MM.1S (cell line): ENCODE data around the gene PRCC.

Source experiments
- DNase-seq: peaks from one replicate; pipeline ENCODE4 v3.0.0-alpha.2; 2015
- H2AFZ ChIP-seq: fragments of 300-600 bp; sonication (generic); 2 replicates; pipeline ENCODE4 v1.6.0; 2016; ENCODE audit warnings: antibody characterized with exemption, low read length
- H3F3A ChIP-seq: fragments of 300-600 bp; sonication (generic); 2 replicates; pipeline ENCODE4 v1.6.1; 2016; ENCODE audit warnings: mild to moderate bottlenecking, antibody characterized with exemption, low read length, moderate library complexity, mixed read lengths; ENCODE audit not compliant: insufficient read depth
- H3K27ac ChIP-seq: fragments of 300-600 bp; sonication (generic); 2 replicates; pipeline ENCODE4 v1.5.1; 2016; ENCODE audit warnings: mild to moderate bottlenecking, low read length
- H3K27me3 ChIP-seq: fragments of 300-600 bp; sonication (generic); replicated peaks from 2 replicates; pipeline ENCODE4 v1.6.0; 2016; ENCODE audit warnings: low read length; ENCODE audit not compliant: insufficient read depth
- H3K36me3 ChIP-seq: fragments of 300-600 bp; sonication (generic); replicated peaks from 2 replicates; pipeline ENCODE4 v1.6.1; 2016; ENCODE audit warnings: mild to moderate bottlenecking, low read length, mixed read lengths; ENCODE audit not compliant: insufficient read depth
- H3K4me1 ChIP-seq: fragments of 300-600 bp; sonication (generic); 2 replicates; pipeline ENCODE4 v1.6.1; 2016; ENCODE audit warnings: low read length, mixed read lengths
- H3K4me2 ChIP-seq: fragments of 300-600 bp; sonication (generic); 2 replicates; pipeline ENCODE4 v1.6.0; 2016; ENCODE audit warnings: low read depth, low read length
- H3K4me3 ChIP-seq: fragments of 300-600 bp; sonication (generic); 2 replicates; pipeline ENCODE4 v1.5.1; 2016; ENCODE audit warnings: low read length, mixed read lengths
- H3K79me2 ChIP-seq: fragments of 300-600 bp; sonication (generic); 2 replicates; pipeline ENCODE4 v1.6.1; 2016; ENCODE audit warnings: mixed run types, low read length, mixed read lengths
- H3K9ac ChIP-seq: fragments of 300-600 bp; sonication (generic); 2 replicates; pipeline ENCODE4 v1.6.1; 2016; ENCODE audit warnings: low read length, mixed read lengths
- H3K9me2 ChIP-seq: fragments of 300-600 bp; sonication (generic); replicated peaks from 2 replicates; pipeline ENCODE4 v1.6.1; 2016; ENCODE audit warnings: mild to moderate bottlenecking, low read length, mixed read lengths; ENCODE audit not compliant: insufficient read depth
- H3K9me3 ChIP-seq: fragments of 300-600 bp; sonication (generic); replicated peaks from 2 replicates; pipeline ENCODE4 v1.6.1; 2016; ENCODE audit warnings: mild to moderate bottlenecking, low read length, mixed read lengths; ENCODE audit not compliant: insufficient read depth
- H4K20me1 ChIP-seq: fragments of 300-600 bp; sonication (generic); 2 replicates; pipeline ENCODE4 v1.6.1; 2016; ENCODE audit warnings: mild to moderate bottlenecking, low read length, moderate library complexity, mixed read lengths; ENCODE audit not compliant: insufficient read depth
- EZH2 ChIP-seq: fragments of 300-600 bp; sonication (generic); optimal IDR thresholded peaks from 2 replicates; pipeline ENCODE3; 2017; ENCODE audit warnings: low read depth, mild to moderate bottlenecking, antibody characterized with exemption, low read length, mixed read lengths
- EZH2phosphoT487 ChIP-seq: fragments of 300-600 bp; sonication (generic); IDR thresholded peaks from 2 replicates; pipeline ENCODE4 v1.6.1; 2018; ENCODE audit warnings: antibody characterized with exemption, low read length
- TF ChIP-seq, protein P1 (sequence below): fragments of 300-600 bp; sonication (generic); IDR thresholded peaks from 2 replicates; pipeline ENCODE4 v1.5.1; 2016; ENCODE audit warnings: antibody characterized with exemption, low read length, mixed read lengths

The PRCC gene

DNA sequence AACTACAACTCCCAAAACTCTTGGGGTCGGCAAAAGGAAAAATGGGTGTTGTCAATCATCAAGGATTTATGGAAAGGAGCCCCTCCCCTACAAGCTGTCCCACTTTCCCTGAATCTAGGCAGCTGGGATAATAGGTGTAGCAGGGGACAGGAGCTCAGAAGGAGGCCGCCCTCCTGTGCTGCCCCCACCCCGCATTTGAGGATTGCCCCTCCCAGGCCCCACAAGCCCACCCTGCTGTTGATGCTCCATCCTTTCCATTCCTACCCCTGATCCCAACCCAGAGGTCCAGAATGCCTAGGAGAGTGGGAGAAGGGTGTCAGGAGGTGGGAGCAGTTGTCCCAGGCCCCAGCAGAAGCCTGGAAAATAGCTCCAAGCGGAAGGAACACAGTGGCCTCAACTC, 24.5 kb upstream of the PRCC start:
- peaks cover 65% of the 10 kb centered on the region for H3K79me2 ChIP-seq

DNA sequence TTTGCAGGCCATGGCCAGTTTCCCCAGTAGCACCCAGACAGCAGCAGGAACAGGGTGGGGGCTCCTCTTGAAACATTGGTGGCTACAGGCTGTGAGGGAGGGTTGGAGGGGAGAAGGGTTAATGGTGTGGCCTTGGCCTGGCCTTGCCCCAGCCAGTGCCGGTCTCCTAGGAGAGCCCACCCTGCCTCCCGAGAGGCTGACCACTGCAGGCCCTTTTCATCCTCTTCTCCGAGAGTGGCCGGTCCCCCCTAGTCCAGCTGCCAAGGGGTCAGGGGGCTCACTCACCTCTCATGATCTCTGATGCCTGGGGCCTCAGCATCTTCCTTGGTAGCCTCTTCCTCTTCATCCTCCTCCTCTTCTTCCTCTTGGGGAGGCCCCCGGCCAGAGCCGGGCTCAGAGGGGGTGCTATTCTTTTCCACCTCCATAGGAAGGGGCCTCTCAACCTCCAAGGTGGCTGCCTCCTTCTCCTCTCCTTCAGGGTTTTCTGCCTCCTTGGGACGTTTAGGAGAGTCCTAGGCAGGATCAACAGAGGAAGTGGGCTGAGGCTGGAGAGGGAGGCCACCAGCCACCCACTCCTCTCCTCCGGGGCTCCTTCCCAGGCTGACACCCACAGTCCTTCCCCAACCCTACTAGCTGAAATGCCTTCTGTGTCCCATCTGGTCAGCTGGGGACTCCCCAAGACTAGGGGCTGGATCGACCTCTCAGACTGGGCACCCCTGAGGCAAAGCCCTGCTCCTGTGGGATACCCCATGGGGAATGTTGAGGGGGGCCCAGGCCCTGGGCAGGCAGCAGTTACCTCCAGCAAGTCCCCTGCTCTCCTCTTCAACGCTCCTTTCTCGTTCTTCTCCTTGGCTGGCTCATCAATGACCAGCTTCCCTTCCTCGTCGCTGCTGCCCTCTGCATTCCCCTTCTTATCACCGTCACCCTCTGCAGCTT, 23.7 kb upstream of the PRCC start:
- Histone ChIP-seq H3K79me2 (peaks cover 69% of the 10 kb centered on the region), H3K4me1 (peaks cover 48% of the 10 kb centered on the region)

More for the DNA sequence above, 24.5 kb upstream of the PRCC start:
- DNase-seq: no peak
- H3K36me3 ChIP-seq: no peaks in the 10 kb centered on the region
- peak overlapping the region; percentile 57; the same call in 1 of the 2 replicates for H3K27ac ChIP-seq
- no peak overlapping the region for H3K9ac ChIP-seq
- H3K4me3 ChIP-seq: no peak overlapping the region
- H3F3A ChIP-seq: peaks cover 62% of the 10 kb centered on the region
- H3K9me2 ChIP-seq: no peaks in the 10 kb centered on the region
- no peak overlapping the region for H2AFZ ChIP-seq
- TF ChIP-seq, protein P1, sequence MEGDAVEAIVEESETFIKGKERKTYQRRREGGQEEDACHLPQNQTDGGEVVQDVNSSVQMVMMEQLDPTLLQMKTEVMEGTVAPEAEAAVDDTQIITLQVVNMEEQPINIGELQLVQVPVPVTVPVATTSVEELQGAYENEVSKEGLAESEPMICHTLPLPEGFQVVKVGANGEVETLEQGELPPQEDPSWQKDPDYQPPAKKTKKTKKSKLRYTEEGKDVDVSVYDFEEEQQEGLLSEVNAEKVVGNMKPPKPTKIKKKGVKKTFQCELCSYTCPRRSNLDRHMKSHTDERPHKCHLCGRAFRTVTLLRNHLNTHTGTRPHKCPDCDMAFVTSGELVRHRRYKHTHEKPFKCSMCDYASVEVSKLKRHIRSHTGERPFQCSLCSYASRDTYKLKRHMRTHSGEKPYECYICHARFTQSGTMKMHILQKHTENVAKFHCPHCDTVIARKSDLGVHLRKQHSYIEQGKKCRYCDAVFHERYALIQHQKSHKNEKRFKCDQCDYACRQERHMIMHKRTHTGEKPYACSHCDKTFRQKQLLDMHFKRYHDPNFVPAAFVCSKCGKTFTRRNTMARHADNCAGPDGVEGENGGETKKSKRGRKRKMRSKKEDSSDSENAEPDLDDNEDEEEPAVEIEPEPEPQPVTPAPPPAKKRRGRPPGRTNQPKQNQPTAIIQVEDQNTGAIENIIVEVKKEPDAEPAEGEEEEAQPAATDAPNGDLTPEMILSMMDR: no peak
- TF ChIP-seq EZH2: no peak
- no peak for TF ChIP-seq EZH2phosphoT487
- H3K27me3 ChIP-seq: no peaks in the 10 kb centered on the region
- H3K4me1 ChIP-seq: peaks cover 39% of the 10 kb centered on the region
- no peaks in the 10 kb centered on the region for H4K20me1 ChIP-seq
- H3K4me2 ChIP-seq: no peak overlapping the region; the same call in 1 of the 2 replicates
- H3K9me3 ChIP-seq: no peaks in the 10 kb centered on the region

DNA sequence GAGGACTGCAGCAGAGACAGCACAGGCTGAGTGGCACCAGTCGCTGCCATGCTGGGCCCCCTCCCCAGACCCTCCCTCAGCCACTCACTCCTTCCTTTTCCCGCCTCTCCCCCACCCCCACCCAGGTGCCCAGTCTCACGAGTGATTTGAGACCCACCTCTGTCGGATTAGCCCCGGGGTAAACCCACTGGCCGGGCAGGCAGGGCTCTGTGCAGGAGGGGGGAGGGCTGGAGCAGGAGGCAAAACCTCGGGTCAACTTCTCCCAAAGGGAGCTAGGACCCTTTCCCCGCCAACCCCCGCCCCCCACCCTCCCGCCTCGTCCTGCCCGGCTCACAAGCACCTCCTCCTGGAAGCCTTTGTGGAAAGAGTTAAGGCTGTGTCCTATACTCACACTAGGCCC, 23.0 kb upstream of the PRCC start:
- H3K9me2 ChIP-seq: no peaks in the 10 kb centered on the region
- no peaks in the 10 kb centered on the region for H3K9me3 ChIP-seq
- DNase-seq: no peak
- no peaks in the 10 kb centered on the region for H3K36me3 ChIP-seq
- H3K9ac ChIP-seq: no peak overlapping the region
- no peaks in the 10 kb centered on the region for H3K27me3 ChIP-seq
- H3K27ac ChIP-seq: no peak overlapping the region
- H3K4me2 ChIP-seq: no peak overlapping the region
- TF ChIP-seq EZH2: no peak
- TF ChIP-seq EZH2phosphoT487: no peak
- TF ChIP-seq, protein P1: no peak
- no peak overlapping the region for H2AFZ ChIP-seq
- H3F3A ChIP-seq: peaks cover 72% of the 10 kb centered on the region
- peaks cover 69% of the 10 kb centered on the region for H3K79me2 ChIP-seq
- peaks cover 53% of the 10 kb centered on the region for H3K4me1 ChIP-seq
- no peak overlapping the region for H3K4me3 ChIP-seq
- H4K20me1 ChIP-seq: no peaks in the 10 kb centered on the region

More for the DNA sequence above, 23.7 kb upstream of the PRCC start:
- no peak for DNase-seq
- Histone ChIP-seq H2AFZ (no peak overlapping the region), H3K27me3 (no peaks in the 10 kb centered on the region), H3K9me2 (no peaks in the 10 kb centered on the region), H4K20me1 (no peaks in the 10 kb centered on the region), H3K27ac (peak overlapping the region; percentile 6; the same call in 1 of the 2 replicates), H3F3A (peaks cover 68% of the 10 kb centered on the region), H3K4me2 (no peak overlapping the region), H3K36me3 (no peaks in the 10 kb centered on the region), H3K4me3 (no peak overlapping the region), H3K9me3 (no peaks in the 10 kb centered on the region), H3K9ac (no peak overlapping the region)
- TF ChIP-seq EZH2: no peak
- no peak for TF ChIP-seq EZH2phosphoT487
- TF ChIP-seq, protein P1: no peak
